ENCODE results near the gene TTC4. TPM values are rescaled to one million over a fixed set of nuclear protein-coding genes. Genes with fewer than 3 reads are reported as not detected.
A peak's percentile ranks its signal among the peaks of the same experiment; 100 is the strongest.

Gene TTC4
- total and polyA plus RNA-seq, 2 donors from 2014 or later, result 18.0 to 21.5 TPM

GRCh38 chr1:54716299-54717047 lies 812 bp downstream of the TTC4 start:
- DNase-seq (no peak), FAIRE-seq (no peak)
- no peaks in the 10 kb centered on the region for H3K9me3 ChIP-seq (ENCODE audit: control insufficient read depth in 2 of 3, insufficient read depth in 1 of 3, low read length in 3 of 3)
- peaks cover 0 to 5% (median 4%) of the 10 kb centered on the region in 3 donors for H3K36me3 ChIP-seq (ENCODE audit: control insufficient read depth in 2 of 3, insufficient read depth in 3 of 3, low read length in 3 of 3)
- intact Hi-C loops (cut with DNase I), result no loop called here
- peaks cover 0 to 9% (median 7%) of the 10 kb centered on the region in 3 donors for H3K4me1 ChIP-seq (ENCODE audit: control insufficient read depth in 2 of 3, insufficient read depth in 2 of 3, low read depth in 1 of 3, low read length in 3 of 3)
- H3K27ac ChIP-seq (ENCODE audit: low read depth in 2 of 2, low read length in 2 of 2), result no peak overlapping the region
- H3K9ac ChIP-seq (ENCODE audit: low read length in 3 of 3), result peak overlapping the region; percentile 2 to 79 (median 71)
- peak overlapping the region; percentile 70 to 85 (median 83) for H3K4me3 ChIP-seq (ENCODE audit: low read length in 3 of 3)
- no peaks in the 10 kb centered on the region for H3K27me3 ChIP-seq (ENCODE audit: control insufficient read depth, insufficient read depth, low read length)
- no peak for TF ChIP-seq CTCF (IDR thresholded peaks at IDR 0.05; ENCODE audit: borderline replicate concordance, extremely low read depth, insufficient read depth)

GRCh38 chr1:54721719-54722118 lies 6.1 kb downstream of the TTC4 start:
- no peak for DNase-seq
- peaks cover 0 to 5% (median 4%) of the 10 kb centered on the region in 3 donors for H3K9me3 ChIP-seq (ENCODE audit: control insufficient read depth in 2 of 3, insufficient read depth in 1 of 3, low read length in 3 of 3)
- TF ChIP-seq CTCF (IDR thresholded peaks at IDR 0.05; ENCODE audit: borderline replicate concordance, extremely low read depth, insufficient read depth), result no peak

GRCh38 chr1:54723985-54724384 lies 8.3 kb downstream of the TTC4 start:
- no peaks in the 10 kb centered on the region for H3K27me3 ChIP-seq (ENCODE audit: control insufficient read depth, insufficient read depth, low read length)
- DNase-seq (no peak), FAIRE-seq (no peak)
- H3K9ac ChIP-seq (ENCODE audit: low read length in 3 of 3), result no peak overlapping the region
- no peaks in the 10 kb centered on the region for H3K4me1 ChIP-seq (ENCODE audit: control insufficient read depth in 2 of 3, insufficient read depth in 2 of 3, low read depth in 1 of 3, low read length in 3 of 3)
- intact Hi-C loops (cut with DNase I), result no loop called here
- H3K9me3 ChIP-seq (ENCODE audit: control insufficient read depth in 2 of 3, insufficient read depth in 1 of 3, low read length in 3 of 3), result peaks cover 0 to 5% (median 4%) of the 10 kb centered on the region in 3 donors
- no peak overlapping the region for H3K27ac ChIP-seq (ENCODE audit: low read depth in 2 of 2, low read length in 2 of 2)
- peaks cover 19 to 40% (median 20%) of the 10 kb centered on the region in 3 donors for H3K36me3 ChIP-seq (ENCODE audit: control insufficient read depth in 2 of 3, insufficient read depth in 3 of 3, low read length in 3 of 3)
- no peak for TF ChIP-seq CTCF (IDR thresholded peaks at IDR 0.05; ENCODE audit: borderline replicate concordance, extremely low read depth, insufficient read depth)
- no peak overlapping the region for H3K4me3 ChIP-seq (ENCODE audit: low read length in 3 of 3)

More at GRCh38 chr1:54721719-54722118, 6.1 kb downstream of the TTC4 start:
- H3K4me1 ChIP-seq (ENCODE audit: control insufficient read depth in 2 of 3, insufficient read depth in 2 of 3, low read depth in 1 of 3, low read length in 3 of 3), result peaks cover 0 to 2% (median under 1%) of the 10 kb centered on the region in 3 donors
- H3K36me3 ChIP-seq (ENCODE audit: control insufficient read depth in 2 of 3, insufficient read depth in 3 of 3, low read length in 3 of 3), result peaks cover 16 to 40% (median 17%) of the 10 kb centered on the region in 3 donors
- H3K27me3 ChIP-seq (ENCODE audit: control insufficient read depth, insufficient read depth, low read length), result no peaks in the 10 kb centered on the region
- no peak overlapping the region for H3K4me3 ChIP-seq (ENCODE audit: low read length in 3 of 3)
- no peak overlapping the region for H3K27ac ChIP-seq (ENCODE audit: low read depth in 2 of 2, low read length in 2 of 2)
- no peak for FAIRE-seq
- intact Hi-C loops (cut with DNase I), result no loop called here
- no peak overlapping the region for H3K9ac ChIP-seq (ENCODE audit: low read length in 3 of 3)
